T-cell (primary cell): ENCODE data around the gene S100P. TPM values are rescaled to one million over a fixed set of nuclear protein-coding genes. Genes with fewer than 3 reads are reported as not detected.
A peak's percentile ranks its signal among the peaks of the same experiment; 100 is the strongest.
"Not testable (repeated sequence)": the region's sequence is repeated elsewhere in the genome, so short reads cannot be mapped to it uniquely, and the experiment has no call there.

ENCODE experiments used
- ATAC-seq, 4 experiments: fragments of 200-7000 bp in 3 of 4; fragments of 150-1000 bp in 1 of 4; cut with Tn5 transposase; replicated peaks in 1 of 4; 1 replicate in 3 of 4; 2 replicates in 1 of 4; pipeline ENCODE4 v1.10.0; 2021; ENCODE audit warnings: moderate library complexity in 3 of 4, mild to moderate bottlenecking in 2 of 4, moderate number of reproducible peaks in 1 of 4
- CTCF ChIA-PET, 2 donors: fragments of 300-600 bp; sonication (Branson Sonifier 250); formaldehyde crosslinking; loops; one replicate each; lab custom pipeline; 2022; ENCODE audit warnings: antibody characterized with exemption in 2 of 2; lab: Charles Lee
- POLR2A ChIA-PET, 2 donors: fragments of 300-600 bp; sonication (Branson Sonifier 250); formaldehyde crosslinking; loops; one replicate each; lab custom pipeline; 2022; ENCODE audit warnings: antibody characterized with exemption in 2 of 2; lab: Charles Lee
- DNase-seq, 35 experiments: peaks; one replicate each; pipeline versions ENCODE4 v3.0.0 to v3.0.0-alpha.2; 2013 to 2023
- H3K27ac ChIP-seq: one replicate; pipeline ENCODE4 v1.5.1; 2013; ENCODE audit warnings: low read length
- H3K27me3 ChIP-seq, 2 experiments: replicated peaks in 1 of 2; 1 replicate in 1 of 2; 2 replicates in 1 of 2; pipeline versions ENCODE4 v1.6.1 to v1.7.0; 2013; ENCODE audit warnings: low read length in 1 of 2, mixed read lengths in 1 of 2; ENCODE audit not compliant: control insufficient read depth in 2 of 2, insufficient read depth in 2 of 2; ENCODE audit errors: extremely low read depth in 1 of 2
- H3K36me3 ChIP-seq, 2 donors: 1 replicate in 1 of 2; 2 replicates in 1 of 2; pipeline versions ENCODE4 v1.6.1 to v1.7.0; 2013; ENCODE audit warnings: low read length in 1 of 2; ENCODE audit not compliant: control insufficient read depth in 2 of 2, insufficient read depth in 1 of 2; ENCODE audit errors: extremely low read depth in 1 of 2
- H3K4me1 ChIP-seq, 2 experiments: 1 replicate in 1 of 2; 2 replicates in 1 of 2; pipeline versions ENCODE4 v1.6.1 to v1.7.0; 2013; ENCODE audit warnings: low read length in 2 of 2, mixed read lengths in 1 of 2; ENCODE audit not compliant: insufficient read depth in 2 of 2, control insufficient read depth in 1 of 2; ENCODE audit errors: extremely low read depth in 1 of 2
- H3K4me3 ChIP-seq, 2 donors: 1 replicate in 1 of 2; 2 replicates in 1 of 2; pipeline versions ENCODE4 v1.5.1 to v1.7.0; 2013; ENCODE audit warnings: mild to moderate bottlenecking in 2 of 2, low read length in 1 of 2, moderate library complexity in 1 of 2; ENCODE audit not compliant: control insufficient read depth in 1 of 2; ENCODE audit errors: extremely low read depth in 1 of 2
- H3K9me3 ChIP-seq: 2 replicates; pipeline ENCODE4 v1.7.0; 2013
- H3K27ac Mint-ChIP-seq, 2 donors: one replicate each; pipeline ENCODE4 v1.8.0; 2020 to 2021; ENCODE audit warnings: mild to moderate bottlenecking in 2 of 2, mixed read lengths in 2 of 2
- H3K27me3 Mint-ChIP-seq, 2 donors: one replicate each; pipeline ENCODE4 v1.8.0; 2021 to 2022; ENCODE audit warnings: mixed read lengths in 2 of 2
- H3K36me3 Mint-ChIP-seq: one replicate; pipeline ENCODE4 v1.8.0; 2021; ENCODE audit warnings: mixed read lengths
- H3K4me1 Mint-ChIP-seq, 3 donors: one replicate each; pipeline ENCODE4 v1.8.0; 2020 to 2022; ENCODE audit warnings: mixed read lengths in 3 of 3, mild to moderate bottlenecking in 1 of 3
- H3K4me3 Mint-ChIP-seq, 3 donors: one replicate each; pipeline ENCODE4 v1.8.0; 2020 to 2022; ENCODE audit warnings: mild to moderate bottlenecking in 3 of 3, mixed read lengths in 3 of 3, moderate library complexity in 3 of 3
- H3K9me3 Mint-ChIP-seq, 3 donors: one replicate each; pipeline ENCODE4 v1.8.0; 2020 to 2022; ENCODE audit warnings: mixed read lengths in 3 of 3
- WGBS: methylation state at CpG from one replicate; pipeline ENCODE4 v1.1.5; 2013; ENCODE audit warnings: missing lambda C conversion rate; ENCODE audit not compliant: insufficient coverage; 5-methylcytosine and 5-hydroxymethylcytosine counted together
- total RNA-seq, 35 experiments: library from RNA in 6 of 35; stranded (reverse) in 6 of 35; fragments of 120-200 nt in 1 of 35; gene quantifications; one replicate each; pipeline versions ENCODE4 v1.2.1 to v1.2.4 and lab custom pipeline; 2013 to 2026

The S100P gene
- total RNA-seq, 5 donors from 2014 or later (not counting 1 experiment from before 2014, with no cell fraction given): 0.70 to 3.8 (median 1.9) TPM; not detected in 1

DNA sequence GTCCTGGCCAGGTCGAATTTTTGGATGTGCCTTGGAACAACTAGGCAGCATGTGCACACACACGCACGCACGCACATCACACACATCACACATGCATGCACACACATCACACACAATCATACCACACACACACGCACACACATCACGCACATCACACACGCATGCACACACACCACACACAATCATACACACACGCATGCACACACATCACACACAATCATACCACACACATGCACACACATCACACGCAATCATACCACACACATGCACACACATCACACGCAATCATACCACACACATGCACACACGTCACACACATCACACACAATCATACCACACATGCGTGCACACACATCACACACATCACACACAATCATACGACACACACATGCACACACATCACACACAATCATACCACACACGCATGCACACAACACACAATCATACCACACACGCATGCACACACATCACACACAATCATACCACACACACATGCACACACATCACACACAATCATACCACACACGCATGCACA, 31.8 kb downstream of the S100P start:
- H3K9me3 Mint-ChIP-seq, H3K27ac Mint-ChIP-seq, POLR2A ChIA-PET, H3K4me3 ChIP-seq, H3K27me3 ChIP-seq, H3K36me3 ChIP-seq, H3K4me3 Mint-ChIP-seq, H3K27ac ChIP-seq, CTCF ChIA-PET, ATAC-seq, H3K9me3 ChIP-seq, H3K36me3 Mint-ChIP-seq, DNase-seq, H3K27me3 Mint-ChIP-seq: not testable (repeated sequence)
- 94% methylated on average over 8 of the region's 16 CpGs for WGBS
- H3K4me1 ChIP-seq: peaks cover 0 to 19% of the 10 kb centered on the region in 2 experiments
- H3K4me1 Mint-ChIP-seq: peaks cover 10 to 13% (median 12%) of the 10 kb centered on the region in 3 donors

DNA sequence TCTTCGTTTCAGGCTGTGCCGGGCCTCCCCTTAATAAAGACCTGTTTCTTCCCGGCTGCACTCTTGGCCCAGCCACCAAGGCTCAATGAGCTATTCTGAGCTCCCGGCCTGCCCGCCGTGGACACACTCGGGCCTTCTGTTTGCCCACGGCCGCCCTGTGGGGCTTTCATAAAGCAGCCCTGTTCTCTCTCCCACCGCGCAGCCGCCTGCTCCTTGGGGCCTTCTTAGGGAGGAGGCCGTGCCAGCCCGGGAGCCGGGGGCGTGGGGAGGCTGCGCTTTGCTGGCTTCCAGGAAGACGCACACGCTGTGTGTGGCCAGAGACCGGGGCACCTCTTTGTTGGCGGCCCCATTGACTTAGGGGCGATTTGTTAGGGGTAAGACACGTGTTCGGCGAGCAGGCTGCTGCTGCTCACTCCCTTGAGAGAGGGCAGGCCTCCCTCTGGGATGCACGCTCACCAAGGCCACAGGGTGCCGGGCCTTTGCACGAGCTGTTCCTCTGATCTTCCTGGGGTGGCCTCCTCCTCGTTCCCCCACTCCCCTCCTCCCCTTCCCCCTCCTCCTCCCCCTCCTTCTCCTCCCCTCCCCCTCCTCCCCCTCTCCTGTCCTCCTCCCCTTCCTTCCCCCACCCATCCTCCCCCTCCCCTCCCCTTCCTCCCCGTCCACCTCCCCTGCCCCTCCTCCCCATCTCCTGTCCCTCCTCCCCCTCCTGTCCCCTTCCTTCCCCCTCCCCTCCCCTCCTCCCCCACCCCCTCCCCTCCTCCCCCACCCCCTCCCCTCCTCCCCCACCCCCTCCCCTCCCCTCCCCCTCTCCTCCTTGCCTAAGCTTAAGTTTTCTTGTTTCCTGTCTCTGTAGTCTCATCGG, 33.6 kb downstream of the S100P start:
- H3K36me3 Mint-ChIP-seq: no peaks in the 10 kb centered on the region
- no peak overlapping the region for H3K27ac ChIP-seq
- 88% methylated on average over 18 of the region's 31 CpGs for WGBS
- H3K27ac Mint-ChIP-seq: no peak overlapping the region
- H3K27me3 Mint-ChIP-seq: peaks cover 0 to 1% of the 10 kb centered on the region in 2 donors
- DNase-seq (no peak), ATAC-seq (no peak)
- H3K27me3 ChIP-seq: peaks cover 0 to 7% of the 10 kb centered on the region in 2 experiments
- H3K4me1 ChIP-seq: peaks cover 0 to 17% of the 10 kb centered on the region in 2 experiments
- no peaks in the 10 kb centered on the region for H3K36me3 ChIP-seq
- peak overlapping the region in 1 of 3 donors; percentile 2 for H3K4me3 Mint-ChIP-seq
- ChIA-PET CTCF (no interaction called here), POLR2A (no interaction called here)
- H3K9me3 Mint-ChIP-seq: no peaks in the 10 kb centered on the region
- peaks cover 9 to 12% (median 10%) of the 10 kb centered on the region in 3 donors for H3K4me1 Mint-ChIP-seq
- no peaks in the 10 kb centered on the region for H3K9me3 ChIP-seq
- no peak overlapping the region for H3K4me3 ChIP-seq

DNA sequence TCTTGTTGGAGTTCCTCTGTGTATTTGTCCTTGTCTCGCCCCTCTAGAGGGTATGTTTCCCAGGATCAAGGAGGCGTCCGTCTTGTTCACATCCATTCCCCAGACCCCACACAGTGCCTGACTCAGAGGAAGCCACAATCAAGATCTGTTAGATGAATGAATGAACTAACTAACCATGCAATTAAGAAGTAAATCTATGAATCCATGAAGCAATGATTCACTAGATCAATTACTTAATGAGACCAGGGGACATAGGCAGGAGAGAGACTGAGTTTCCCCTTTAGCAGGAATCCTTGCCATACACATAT, 34.2 kb downstream of the S100P start:
- DNase-seq (no peak), ATAC-seq (no peak)
- H3K9me3 Mint-ChIP-seq: no peaks in the 10 kb centered on the region
- no peak overlapping the region for H3K27ac Mint-ChIP-seq
- ChIA-PET CTCF (no interaction called here), POLR2A (no interaction called here)
- H3K4me1 Mint-ChIP-seq: peaks cover 9 to 12% (median 10%) of the 10 kb centered on the region in 3 donors
- H3K27me3 ChIP-seq: peaks cover 0 to 7% of the 10 kb centered on the region in 2 experiments
- no peaks in the 10 kb centered on the region for H3K36me3 Mint-ChIP-seq
- WGBS: no CpG with 5 or more reads among the region's 3 CpGs
- H3K9me3 ChIP-seq: no peaks in the 10 kb centered on the region
- H3K27ac ChIP-seq: no peak overlapping the region
- no peak overlapping the region for H3K4me3 ChIP-seq
- H3K36me3 ChIP-seq: no peaks in the 10 kb centered on the region
- H3K27me3 Mint-ChIP-seq: peaks cover 0 to 1% of the 10 kb centered on the region in 2 donors
- H3K4me3 Mint-ChIP-seq: peak overlapping the region in 1 of 3 donors; percentile 2
- peaks cover 0 to 17% of the 10 kb centered on the region in 2 experiments for H3K4me1 ChIP-seq

DNA sequence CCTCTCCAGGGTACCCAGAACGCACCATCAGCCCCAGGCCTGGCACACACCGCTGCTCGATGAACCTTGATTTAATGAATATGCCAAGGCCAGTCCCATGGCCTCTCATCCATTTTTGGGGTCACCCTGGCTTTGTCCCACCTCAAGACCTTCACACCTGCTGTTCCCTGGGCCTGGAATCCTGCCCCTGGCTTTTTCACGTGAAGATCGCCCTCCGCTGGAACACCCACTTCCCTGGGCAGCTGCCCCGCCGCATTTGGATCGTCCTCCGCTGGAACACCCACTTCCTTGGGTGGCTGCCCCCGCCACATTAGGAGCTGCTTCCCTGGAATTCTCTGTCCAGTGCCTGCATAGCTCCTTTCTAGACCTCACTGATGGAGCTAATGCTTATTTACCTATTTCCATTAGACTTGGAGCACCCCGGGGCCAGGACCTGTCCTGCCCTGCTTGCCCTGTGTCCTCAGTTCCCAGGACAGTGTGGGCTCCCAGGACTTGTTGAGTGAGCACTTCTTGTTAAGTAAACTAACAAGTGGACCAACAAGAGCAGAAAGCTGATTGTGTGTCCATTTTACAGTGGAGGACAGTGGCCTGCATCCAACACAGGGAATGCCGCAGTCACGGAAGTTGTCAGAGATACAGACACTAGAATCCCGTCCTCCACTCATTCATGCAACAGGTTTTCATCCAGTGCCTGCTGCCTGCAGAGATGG, 34.8 kb downstream of the S100P start:
- DNase-seq (no peak), ATAC-seq (no peak)
- Histone ChIP-seq H3K9me3 (no peaks in the 10 kb centered on the region), H3K27ac (no peak overlapping the region), H3K36me3 (no peaks in the 10 kb centered on the region), H3K4me1 (peaks cover 0 to 17% of the 10 kb centered on the region in 2 experiments), H3K27me3 (peaks cover 0 to 4% of the 10 kb centered on the region in 2 experiments), H3K4me3 (no peak overlapping the region)
- 97% methylated on average over 12 of the region's 15 CpGs for WGBS
- peaks cover 0 to 1% of the 10 kb centered on the region in 2 donors for H3K27me3 Mint-ChIP-seq
- H3K36me3 Mint-ChIP-seq: no peaks in the 10 kb centered on the region
- no peak overlapping the region for H3K4me3 Mint-ChIP-seq
- no peaks in the 10 kb centered on the region for H3K9me3 Mint-ChIP-seq
- H3K27ac Mint-ChIP-seq: no peak overlapping the region
- peaks cover 9 to 12% (median 10%) of the 10 kb centered on the region in 3 donors for H3K4me1 Mint-ChIP-seq
- CTCF ChIA-PET: no interaction called here
- POLR2A ChIA-PET: no interaction called here

DNA sequence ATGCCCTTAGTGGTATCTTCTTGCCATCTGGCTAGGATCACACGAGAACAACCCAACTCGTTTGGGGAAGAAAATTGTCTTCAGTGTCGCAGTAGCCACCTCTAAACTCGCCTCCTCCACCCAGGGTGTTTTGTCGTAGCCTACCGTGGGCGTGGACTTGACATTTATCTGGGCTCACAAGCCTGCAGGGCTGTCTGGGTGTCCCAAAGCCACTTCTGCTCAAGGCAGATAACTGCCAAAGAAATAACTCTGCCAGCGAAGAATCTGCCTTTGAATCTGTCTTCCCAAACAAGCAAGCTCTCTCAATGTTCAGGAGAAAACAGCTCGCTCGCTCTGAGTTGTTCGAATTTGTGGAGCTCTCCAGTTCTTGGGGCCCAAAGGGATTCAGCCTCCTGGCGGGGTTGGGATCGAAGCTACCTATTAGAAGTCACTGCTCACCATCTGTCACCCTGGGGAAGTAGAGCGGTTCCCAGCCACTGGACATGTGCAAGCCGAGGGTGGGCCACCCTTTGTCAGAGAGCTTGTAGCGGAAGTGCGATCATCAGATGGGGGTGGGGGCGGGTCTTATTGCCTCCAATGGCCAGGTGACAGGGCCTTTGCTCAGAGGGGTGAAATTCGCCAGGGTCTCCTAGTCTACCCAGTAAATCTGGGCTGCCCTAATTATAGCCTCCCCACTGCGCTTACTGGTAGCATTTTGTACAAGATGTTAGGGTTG, 37.1 kb downstream of the S100P start:
- ATAC-seq: no peak
- Histone ChIP-seq H3K36me3 (no peaks in the 10 kb centered on the region), H3K4me3 (no peak overlapping the region), H3K27ac (no peak overlapping the region), H3K4me1 (peaks cover 0 to 17% of the 10 kb centered on the region in 2 experiments), H3K27me3 (peaks cover 0 to 10% of the 10 kb centered on the region in 2 experiments), H3K9me3 (no peaks in the 10 kb centered on the region)
- Mint-ChIP-seq H3K9me3 (no peaks in the 10 kb centered on the region), H3K4me1 (peaks cover 9 to 12% (median 10%) of the 10 kb centered on the region in 3 donors), H3K27me3 (peaks cover 0 to 1% of the 10 kb centered on the region in 2 donors), H3K36me3 (no peaks in the 10 kb centered on the region), H3K4me3 (no peak overlapping the region), H3K27ac (no peak overlapping the region)
- 63% methylated on average over 11 of the region's 20 CpGs for WGBS
- ChIA-PET POLR2A (no interaction called here), CTCF (no interaction called here)
- no peak for DNase-seq

DNA sequence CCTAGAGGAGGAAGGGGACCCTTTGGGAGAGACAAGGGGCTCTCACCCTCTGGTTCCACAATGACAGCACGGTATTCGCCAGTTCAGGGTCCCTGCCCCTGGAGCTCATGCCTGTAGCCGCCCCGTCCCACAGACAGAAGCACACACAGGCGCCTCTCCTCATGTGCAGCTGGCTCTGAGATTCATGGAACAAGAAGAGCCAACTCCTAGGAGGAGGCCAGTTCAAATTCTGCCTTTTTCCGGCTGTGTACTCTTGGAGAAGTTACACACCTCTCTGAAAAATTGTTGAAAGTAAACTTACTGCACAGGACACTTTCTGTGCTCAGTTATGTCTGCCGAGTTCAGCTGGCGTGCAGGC, 37.6 kb downstream of the S100P start:
- POLR2A ChIA-PET: no interaction called here
- no peaks in the 10 kb centered on the region for H3K36me3 ChIP-seq
- Mint-ChIP-seq H3K4me3 (no peak overlapping the region), H3K36me3 (no peaks in the 10 kb centered on the region), H3K27ac (no peak overlapping the region), H3K9me3 (no peaks in the 10 kb centered on the region), H3K27me3 (peaks cover 0 to 1% of the 10 kb centered on the region in 2 donors), H3K4me1 (peaks cover 9 to 12% (median 10%) of the 10 kb centered on the region in 3 donors)
- H3K4me1 ChIP-seq: peaks cover 0 to 17% of the 10 kb centered on the region in 2 experiments
- H3K9me3 ChIP-seq: no peaks in the 10 kb centered on the region
- ATAC-seq (no peak), DNase-seq (no peak)
- peaks cover 0 to 10% of the 10 kb centered on the region in 2 experiments for H3K27me3 ChIP-seq
- CTCF ChIA-PET: no interaction called here
- no peak overlapping the region for H3K4me3 ChIP-seq
- WGBS: 95% methylated on average over 6 of the region's 8 CpGs
- no peak overlapping the region for H3K27ac ChIP-seq
